ENCODE measurements around the gene CAMTA1.

The CAMTA1 gene

GRCh38 chr1:7389906-7390603 is 604.8 kb downstream of the CAMTA1 start:
- Histone ChIP-seq H3K27me3 (replicated peaks; ENCODE audit: insufficient read depth, low read length) (peaks cover 86% of the 10 kb centered on the region), H3K9me3 (replicated peaks; ENCODE audit: insufficient read depth, low read length) (no peaks in the 10 kb centered on the region), H3K4me2 (ENCODE audit: low read depth, low read length) (no peak overlapping the region), H3F3A (ENCODE audit: insufficient read depth, low read length) (no peaks in the 10 kb centered on the region), H4K20me1 (ENCODE audit: insufficient read depth, low read length) (no peaks in the 10 kb centered on the region), H3K4me1 (ENCODE audit: low read length) (no peaks in the 10 kb centered on the region), H3K79me2 (ENCODE audit: low read length) (no peaks in the 10 kb centered on the region), H3K4me3 (ENCODE audit: low read length) (no peak overlapping the region), H2AFZ (ENCODE audit: low read length) (no peak overlapping the region), H3K27ac (ENCODE audit: low read length) (no peak overlapping the region), H3K9me2 (replicated peaks; ENCODE audit: insufficient read depth, low read length) (no peaks in the 10 kb centered on the region), H3K36me3 (replicated peaks; ENCODE audit: insufficient read depth, low read length) (no peaks in the 10 kb centered on the region), H3K9ac (ENCODE audit: low read length) (no peak overlapping the region)
- DNase-seq, result no peak
- TF ChIP-seq, protein P1, sequence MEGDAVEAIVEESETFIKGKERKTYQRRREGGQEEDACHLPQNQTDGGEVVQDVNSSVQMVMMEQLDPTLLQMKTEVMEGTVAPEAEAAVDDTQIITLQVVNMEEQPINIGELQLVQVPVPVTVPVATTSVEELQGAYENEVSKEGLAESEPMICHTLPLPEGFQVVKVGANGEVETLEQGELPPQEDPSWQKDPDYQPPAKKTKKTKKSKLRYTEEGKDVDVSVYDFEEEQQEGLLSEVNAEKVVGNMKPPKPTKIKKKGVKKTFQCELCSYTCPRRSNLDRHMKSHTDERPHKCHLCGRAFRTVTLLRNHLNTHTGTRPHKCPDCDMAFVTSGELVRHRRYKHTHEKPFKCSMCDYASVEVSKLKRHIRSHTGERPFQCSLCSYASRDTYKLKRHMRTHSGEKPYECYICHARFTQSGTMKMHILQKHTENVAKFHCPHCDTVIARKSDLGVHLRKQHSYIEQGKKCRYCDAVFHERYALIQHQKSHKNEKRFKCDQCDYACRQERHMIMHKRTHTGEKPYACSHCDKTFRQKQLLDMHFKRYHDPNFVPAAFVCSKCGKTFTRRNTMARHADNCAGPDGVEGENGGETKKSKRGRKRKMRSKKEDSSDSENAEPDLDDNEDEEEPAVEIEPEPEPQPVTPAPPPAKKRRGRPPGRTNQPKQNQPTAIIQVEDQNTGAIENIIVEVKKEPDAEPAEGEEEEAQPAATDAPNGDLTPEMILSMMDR (IDR thresholded peaks at IDR 0.05; ENCODE audit: low read length), result no peak
- no peak for TF ChIP-seq EZH2phosphoT487 (IDR thresholded peaks at IDR 0.05; ENCODE audit: low read length)
- no peak for TF ChIP-seq EZH2 (optimal IDR thresholded peaks at IDR 0.05; ENCODE audit: low read depth, low read length)

DNA sequence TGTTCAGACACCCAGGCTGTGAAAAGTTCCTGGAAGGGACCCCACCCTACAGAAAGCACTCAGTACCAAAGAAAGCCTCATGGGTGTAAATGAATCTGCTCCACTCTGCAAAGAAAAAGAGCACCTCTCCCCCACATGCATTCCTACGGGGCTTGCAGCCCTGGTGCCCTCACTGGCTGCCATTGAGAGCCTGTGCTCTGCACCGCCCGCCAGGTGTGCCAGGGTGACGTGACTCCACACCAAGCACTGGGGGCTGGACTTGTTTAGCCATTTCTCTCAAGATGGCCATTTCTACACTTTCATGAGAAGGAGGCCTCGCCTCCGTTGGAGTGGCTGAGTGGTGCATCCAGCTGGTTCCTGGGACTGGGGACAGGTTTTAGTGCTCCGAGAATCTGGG is 605.3 kb downstream of the CAMTA1 start:
- Histone ChIP-seq H3K27me3 (replicated peaks; ENCODE audit: insufficient read depth, low read length) (peaks cover 86% of the 10 kb centered on the region), H3K36me3 (replicated peaks; ENCODE audit: insufficient read depth, low read length) (no peaks in the 10 kb centered on the region), H3K79me2 (ENCODE audit: low read length) (no peaks in the 10 kb centered on the region), H3K9ac (ENCODE audit: low read length) (no peak overlapping the region), H3K4me3 (ENCODE audit: low read length) (no peak overlapping the region), H3K27ac (ENCODE audit: low read length) (no peak overlapping the region), H2AFZ (ENCODE audit: low read length) (no peak overlapping the region), H3K4me2 (ENCODE audit: low read depth, low read length) (no peak overlapping the region), H4K20me1 (ENCODE audit: insufficient read depth, low read length) (no peaks in the 10 kb centered on the region), H3F3A (ENCODE audit: insufficient read depth, low read length) (no peaks in the 10 kb centered on the region), H3K4me1 (ENCODE audit: low read length) (no peaks in the 10 kb centered on the region), H3K9me2 (replicated peaks; ENCODE audit: insufficient read depth, low read length) (no peaks in the 10 kb centered on the region), H3K9me3 (replicated peaks; ENCODE audit: insufficient read depth, low read length) (no peaks in the 10 kb centered on the region)
- DNase-seq, result no peak
- no peak for TF ChIP-seq EZH2 (optimal IDR thresholded peaks at IDR 0.05; ENCODE audit: low read depth, low read length)
- TF ChIP-seq, protein P1 (IDR thresholded peaks at IDR 0.05; ENCODE audit: low read length), result no peak
- no peak for TF ChIP-seq EZH2phosphoT487 (IDR thresholded peaks at IDR 0.05; ENCODE audit: low read length)

GRCh38 chr1:7393136-7393535 is 607.9 kb downstream of the CAMTA1 start:
- H3K9ac ChIP-seq (ENCODE audit: low read length), result no peak overlapping the region
- H3K36me3 ChIP-seq (replicated peaks; ENCODE audit: insufficient read depth, low read length), result no peaks in the 10 kb centered on the region
- no peak overlapping the region for H2AFZ ChIP-seq (ENCODE audit: low read length)
- no peaks in the 10 kb centered on the region for H3K79me2 ChIP-seq (ENCODE audit: low read length)
- H3K27ac ChIP-seq (ENCODE audit: low read length), result no peak overlapping the region
- no peak for DNase-seq
- H3K4me2 ChIP-seq (ENCODE audit: low read depth, low read length), result no peak overlapping the region
- H4K20me1 ChIP-seq (ENCODE audit: insufficient read depth, low read length), result no peaks in the 10 kb centered on the region
- H3F3A ChIP-seq (ENCODE audit: insufficient read depth, low read length), result no peaks in the 10 kb centered on the region
- no peaks in the 10 kb centered on the region for H3K4me1 ChIP-seq (ENCODE audit: low read length)
- H3K9me2 ChIP-seq (replicated peaks; ENCODE audit: insufficient read depth, low read length), result no peaks in the 10 kb centered on the region
- TF ChIP-seq, protein P1 (IDR thresholded peaks at IDR 0.05; ENCODE audit: low read length), result no peak
- TF ChIP-seq EZH2phosphoT487 (IDR thresholded peaks at IDR 0.05; ENCODE audit: low read length), result no peak
- no peak for TF ChIP-seq EZH2 (optimal IDR thresholded peaks at IDR 0.05; ENCODE audit: low read depth, low read length)
- peaks cover 72% of the 10 kb centered on the region for H3K27me3 ChIP-seq (replicated peaks; ENCODE audit: insufficient read depth, low read length)
- no peak overlapping the region for H3K4me3 ChIP-seq (ENCODE audit: low read length)
- no peaks in the 10 kb centered on the region; the same call in 1 of the 2 replicates for H3K9me3 ChIP-seq (replicated peaks; ENCODE audit: insufficient read depth, low read length)
